ENCODE data around the gene LITAF. TPM values are rescaled to one million over a fixed set of nuclear protein-coding genes. Genes with fewer than 3 reads are reported as not detected.
"Not testable (repeated sequence)": the region's sequence is repeated elsewhere in the genome, so short reads cannot be mapped to it uniquely, and the experiment has no call there.

LITAF gene
- total RNA-seq, 1 experiment from 2014 or later, result 244 TPM

DNA sequence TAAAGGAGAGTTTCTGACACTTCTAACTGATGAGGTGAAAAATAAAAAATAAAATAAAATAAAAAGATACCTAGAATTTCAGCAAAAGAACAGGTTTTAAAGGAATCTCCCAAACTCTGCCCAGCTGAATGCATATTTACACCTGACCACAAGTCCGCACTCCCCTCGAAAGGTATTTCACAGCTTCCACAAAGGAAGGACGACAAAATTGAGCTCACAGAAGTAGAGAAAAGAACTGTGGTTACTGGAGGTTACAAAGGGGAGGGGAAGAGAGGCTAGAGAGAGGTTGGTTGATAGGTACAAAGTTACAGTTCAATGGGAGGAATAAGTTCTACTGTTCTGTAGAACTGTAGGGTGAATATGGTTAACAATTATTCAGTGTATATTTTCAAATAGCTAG lies 5.0 kb downstream of the LITAF start:
- H3K4me1 ChIP-seq (replicated peaks; ENCODE audit: insufficient read depth), result peaks cover 40% of the 10 kb centered on the region
- no peak for DNase-seq
- peaks cover 35% of the 10 kb centered on the region; the same call in 1 of the 2 replicates for H3F3A ChIP-seq (ENCODE audit: insufficient read depth, low read depth)
- H3K27me3 ChIP-seq (ENCODE audit: insufficient read depth, low read depth), result no peaks in the 10 kb centered on the region
- no TSS peak for BruUV-seq (replicated peaks)
- H3K79me2 ChIP-seq (ENCODE audit: low read depth), result peaks cover 95% of the 10 kb centered on the region
- intact Hi-C loops (cut with micrococcal nuclease; ENCODE audit: unreplicated experiment), result no loop called here
- H3K9me3 ChIP-seq (ENCODE audit: insufficient read depth, low read depth), result no peaks in the 10 kb centered on the region
- no peak overlapping the region for H3K4me2 ChIP-seq
- no peak for TF ChIP-seq EZH2 (IDR thresholded peaks at IDR 0.05; ENCODE audit: low read depth)
- TF ChIP-seq, protein P1, sequence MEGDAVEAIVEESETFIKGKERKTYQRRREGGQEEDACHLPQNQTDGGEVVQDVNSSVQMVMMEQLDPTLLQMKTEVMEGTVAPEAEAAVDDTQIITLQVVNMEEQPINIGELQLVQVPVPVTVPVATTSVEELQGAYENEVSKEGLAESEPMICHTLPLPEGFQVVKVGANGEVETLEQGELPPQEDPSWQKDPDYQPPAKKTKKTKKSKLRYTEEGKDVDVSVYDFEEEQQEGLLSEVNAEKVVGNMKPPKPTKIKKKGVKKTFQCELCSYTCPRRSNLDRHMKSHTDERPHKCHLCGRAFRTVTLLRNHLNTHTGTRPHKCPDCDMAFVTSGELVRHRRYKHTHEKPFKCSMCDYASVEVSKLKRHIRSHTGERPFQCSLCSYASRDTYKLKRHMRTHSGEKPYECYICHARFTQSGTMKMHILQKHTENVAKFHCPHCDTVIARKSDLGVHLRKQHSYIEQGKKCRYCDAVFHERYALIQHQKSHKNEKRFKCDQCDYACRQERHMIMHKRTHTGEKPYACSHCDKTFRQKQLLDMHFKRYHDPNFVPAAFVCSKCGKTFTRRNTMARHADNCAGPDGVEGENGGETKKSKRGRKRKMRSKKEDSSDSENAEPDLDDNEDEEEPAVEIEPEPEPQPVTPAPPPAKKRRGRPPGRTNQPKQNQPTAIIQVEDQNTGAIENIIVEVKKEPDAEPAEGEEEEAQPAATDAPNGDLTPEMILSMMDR (conservative IDR thresholded peaks at IDR 0.05), result no peak
- ChIA-PET POLR2A (ENCODE audit: unreplicated experiment) (interaction anchor here (0.6 to 0.7 kb wide), 2 partner anchors 18 to 65 kb away, joined by 3 to 6 read pairs; no protein-coding TSS in a partner anchor), CTCF (no interaction called here)
- no peak overlapping the region for H3K4me3 ChIP-seq
- H2AFZ ChIP-seq, result no peak overlapping the region
- peaks cover 11% of the 10 kb centered on the region; the same call in 1 of the 2 replicates for H3K36me3 ChIP-seq (ENCODE audit: low read depth)
- H4K20me1 ChIP-seq (ENCODE audit: insufficient read depth), result peaks cover 57% of the 10 kb centered on the region
- H3K27ac ChIP-seq, result no peak overlapping the region
- no peaks in the 10 kb centered on the region for H3K9me2 ChIP-seq (ENCODE audit: insufficient read depth)

DNA sequence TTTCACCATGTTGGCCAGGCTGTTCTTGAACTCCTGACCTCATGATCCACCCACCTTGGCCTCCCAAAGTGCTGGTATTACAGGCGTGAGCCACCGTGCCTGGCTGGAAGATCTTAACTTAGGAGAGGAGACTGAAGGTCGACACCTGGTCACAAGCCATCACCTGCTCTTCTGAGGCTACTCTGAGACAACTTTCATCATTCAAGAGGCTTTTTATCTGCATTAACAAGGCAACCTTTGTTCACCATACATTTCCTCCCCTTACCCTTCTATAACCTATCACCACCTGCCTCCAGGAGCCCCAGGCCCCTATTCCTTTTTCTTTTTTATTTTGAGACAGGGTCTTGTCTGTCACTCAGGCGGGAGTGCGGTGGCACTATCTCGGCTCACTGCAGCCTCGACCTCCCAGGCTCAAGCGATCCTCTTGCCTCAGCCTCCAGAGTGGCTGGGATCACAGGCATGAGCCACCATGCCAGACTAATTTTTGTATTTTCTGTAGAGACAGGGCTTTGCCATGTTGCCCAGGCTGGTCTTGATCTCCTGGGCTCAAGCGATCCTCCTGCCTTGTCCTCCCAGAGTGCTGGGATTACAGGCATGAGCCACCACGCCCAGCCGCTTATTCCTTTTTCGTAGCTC lies 6.2 kb downstream of the LITAF start:
- ChIA-PET POLR2A (ENCODE audit: unreplicated experiment) (no interaction called here), CTCF (interaction anchor here (0.6 kb wide), 1 partner anchor 173 kb away, joined by 7 read pairs; no protein-coding TSS in a partner anchor)
- no peak for DNase-seq
- Histone ChIP-seq H3F3A (ENCODE audit: insufficient read depth, low read depth) (peaks cover 33% of the 10 kb centered on the region; the same call in 1 of the 2 replicates), H3K4me1 (replicated peaks; ENCODE audit: insufficient read depth) (peaks cover 41% of the 10 kb centered on the region), H3K27me3 (ENCODE audit: insufficient read depth, low read depth) (no peaks in the 10 kb centered on the region), H3K4me3 (no peak overlapping the region), H3K79me2 (ENCODE audit: low read depth) (peaks cover 97% of the 10 kb centered on the region), H3K4me2 (no peak overlapping the region), H3K36me3 (ENCODE audit: low read depth) (peaks cover 11% of the 10 kb centered on the region; the same call in 1 of the 2 replicates), H3K9me2 (ENCODE audit: insufficient read depth) (no peaks in the 10 kb centered on the region), H3K9me3 (ENCODE audit: insufficient read depth, low read depth) (no peaks in the 10 kb centered on the region), H4K20me1 (ENCODE audit: insufficient read depth) (peaks cover 66% of the 10 kb centered on the region), H2AFZ (no peak overlapping the region), H3K27ac (no peak overlapping the region)
- TF ChIP-seq, protein P1 (conservative IDR thresholded peaks at IDR 0.05), result no peak
- no peak for TF ChIP-seq EZH2 (IDR thresholded peaks at IDR 0.05; ENCODE audit: low read depth)
- intact Hi-C loops (cut with micrococcal nuclease; ENCODE audit: unreplicated experiment), result no loop called here
- BruUV-seq (replicated peaks), result no TSS peak

- H3K9me3 ChIP-seq (ENCODE audit: insufficient read depth, low read depth); H2AFZ ChIP-seq; H3K36me3 ChIP-seq (ENCODE audit: low read depth); H3K27ac ChIP-seq; H3K9me2 ChIP-seq (ENCODE audit: insufficient read depth); BruUV-seq (replicated peaks); H3F3A ChIP-seq (ENCODE audit: insufficient read depth, low read depth); H3K4me1 ChIP-seq (replicated peaks; ENCODE audit: insufficient read depth); POLR2A ChIA-PET (ENCODE audit: unreplicated experiment); H3K4me2 ChIP-seq; intact Hi-C loops (cut with micrococcal nuclease; ENCODE audit: unreplicated experiment); H3K4me3 ChIP-seq; CTCF ChIA-PET; H3K27me3 ChIP-seq (ENCODE audit: insufficient read depth, low read depth); DNase-seq: not testable (repeated sequence)
- H3K79me2 ChIP-seq (ENCODE audit: low read depth), result peaks cover 97% of the 10 kb centered on the region
- peaks cover 74% of the 10 kb centered on the region for H4K20me1 ChIP-seq (ENCODE audit: insufficient read depth)
Measured at GRCh38 chr16:11577290-11577660, 9.4 kb downstream of the LITAF start.
